Memory B cell (primary cell): ENCODE data around the gene DCAKD.

Experiments used
- ATAC-seq: fragments of 150-1000 bp; cut with Tn5 transposase; 2 replicates; pipeline ENCODE4 v1.10.0; 2021; ENCODE audit warnings: low read depth, mild to moderate bottlenecking, moderate library complexity
- DNase-seq, 2 donors: peaks; one replicate each; pipeline ENCODE4 v3.0.0; 2022; ENCODE audit warnings: low spot score in 2 of 2
- H3K27ac Mint-ChIP-seq: one replicate; pipeline ENCODE4 v1.8.0; 2022; ENCODE audit warnings: mild to moderate bottlenecking, moderate library complexity, mixed read lengths
- H3K27me3 Mint-ChIP-seq: one replicate; pipeline ENCODE4 v1.8.0; 2022; ENCODE audit warnings: mixed read lengths
- H3K36me3 Mint-ChIP-seq: one replicate; pipeline ENCODE4 v1.8.0; 2022; ENCODE audit warnings: mild to moderate bottlenecking, mixed read lengths
- H3K4me1 Mint-ChIP-seq: one replicate; pipeline ENCODE4 v1.8.0; 2022; ENCODE audit warnings: mixed read lengths
- H3K4me3 Mint-ChIP-seq: one replicate; pipeline ENCODE4 v1.8.0; 2022; ENCODE audit warnings: mild to moderate bottlenecking, moderate library complexity, mixed read lengths
- H3K9me3 Mint-ChIP-seq: one replicate; pipeline ENCODE4 v1.8.0; 2022; ENCODE audit warnings: mixed read lengths

The DCAKD gene

GRCh38 chr17:45086865-45087503 lies 35.6 kb upstream of the DCAKD start:
- Mint-ChIP-seq H3K4me3 (no peak overlapping the region), H3K36me3 (peaks cover 31% of the 10 kb centered on the region), H3K9me3 (no peaks in the 10 kb centered on the region), H3K27ac (no peak overlapping the region), H3K27me3 (no peaks in the 10 kb centered on the region), H3K4me1 (peaks cover 3% of the 10 kb centered on the region)
- DNase-seq (no peak), ATAC-seq (no peak)

- Mint-ChIP-seq H3K4me1 (peaks cover 3% of the 10 kb centered on the region), H3K27ac (no peak overlapping the region), H3K36me3 (peaks cover 34% of the 10 kb centered on the region), H3K4me3 (no peak overlapping the region), H3K27me3 (no peaks in the 10 kb centered on the region), H3K9me3 (no peaks in the 10 kb centered on the region)
- DNase-seq: no peak
- no peak for ATAC-seq
Measured at GRCh38 chr17:45086391-45086790, 35.0 kb upstream of the DCAKD start.

GRCh38 chr17:45081047-45081703 lies 29.7 kb upstream of the DCAKD start:
- Mint-ChIP-seq H3K27me3 (no peaks in the 10 kb centered on the region), H3K9me3 (no peaks in the 10 kb centered on the region), H3K4me3 (no peak overlapping the region), H3K4me1 (peaks cover 10% of the 10 kb centered on the region), H3K27ac (no peak overlapping the region), H3K36me3 (peaks cover 16% of the 10 kb centered on the region)
- DNase-seq (no peak), ATAC-seq (no peak)

GRCh38 chr17:45077643-45078042 lies 26.2 kb upstream of the DCAKD start:
- no peak overlapping the region for H3K4me3 Mint-ChIP-seq
- peaks cover 19% of the 10 kb centered on the region for H3K36me3 Mint-ChIP-seq
- H3K4me1 Mint-ChIP-seq: peaks cover 14% of the 10 kb centered on the region
- ATAC-seq (peak; percentile 88), DNase-seq (no peak)
- peak overlapping the region; percentile 76 for H3K27ac Mint-ChIP-seq
- H3K27me3 Mint-ChIP-seq: no peaks in the 10 kb centered on the region
- no peaks in the 10 kb centered on the region for H3K9me3 Mint-ChIP-seq

- no peak overlapping the region for H3K27ac Mint-ChIP-seq
- H3K4me1 Mint-ChIP-seq: peaks cover 14% of the 10 kb centered on the region
- no peak for DNase-seq
- H3K36me3 Mint-ChIP-seq: peaks cover 9% of the 10 kb centered on the region
- H3K9me3 Mint-ChIP-seq: no peaks in the 10 kb centered on the region
- ATAC-seq: no peak
- no peaks in the 10 kb centered on the region for H3K27me3 Mint-ChIP-seq
- no peak overlapping the region for H3K4me3 Mint-ChIP-seq
Measured at GRCh38 chr17:45073414-45074070, 22.1 kb upstream of the DCAKD start.

GRCh38 chr17:45070809-45071208 lies 19.4 kb upstream of the DCAKD start:
- no peak overlapping the region for H3K27ac Mint-ChIP-seq
- peaks cover 9% of the 10 kb centered on the region for H3K36me3 Mint-ChIP-seq
- H3K4me3 Mint-ChIP-seq: no peak overlapping the region
- no peaks in the 10 kb centered on the region for H3K9me3 Mint-ChIP-seq
- H3K4me1 Mint-ChIP-seq: peaks cover 7% of the 10 kb centered on the region
- no peaks in the 10 kb centered on the region for H3K27me3 Mint-ChIP-seq
- ATAC-seq (no peak), DNase-seq (no peak)

- no peak overlapping the region for H3K27ac Mint-ChIP-seq
- no peak overlapping the region for H3K4me3 Mint-ChIP-seq
- peaks cover 7% of the 10 kb centered on the region for H3K4me1 Mint-ChIP-seq
- H3K36me3 Mint-ChIP-seq: peaks cover 9% of the 10 kb centered on the region
- no peaks in the 10 kb centered on the region for H3K27me3 Mint-ChIP-seq
- DNase-seq: no peak
- ATAC-seq: no peak
- no peaks in the 10 kb centered on the region for H3K9me3 Mint-ChIP-seq
Measured at GRCh38 chr17:45070001-45070400, 18.6 kb upstream of the DCAKD start.

GRCh38 chr17:45067637-45068036 lies 16.2 kb upstream of the DCAKD start:
- no peak for ATAC-seq
- H3K4me1 Mint-ChIP-seq: peaks cover 10% of the 10 kb centered on the region
- H3K27ac Mint-ChIP-seq: no peak overlapping the region
- H3K27me3 Mint-ChIP-seq: no peaks in the 10 kb centered on the region
- H3K9me3 Mint-ChIP-seq: no peaks in the 10 kb centered on the region
- DNase-seq: no peak
- H3K36me3 Mint-ChIP-seq: peaks cover 2% of the 10 kb centered on the region
- no peak overlapping the region for H3K4me3 Mint-ChIP-seq

GRCh38 chr17:45063198-45063597 lies 11.8 kb upstream of the DCAKD start:
- Mint-ChIP-seq H3K27ac (peak overlapping the region; percentile 46), H3K4me1 (peaks cover 23% of the 10 kb centered on the region), H3K9me3 (no peaks in the 10 kb centered on the region), H3K36me3 (no peaks in the 10 kb centered on the region), H3K27me3 (no peaks in the 10 kb centered on the region), H3K4me3 (peak overlapping the region; percentile 74)
- ATAC-seq: no peak
- DNase-seq: no peak

GRCh38 chr17:45061606-45062205 lies 10.3 kb upstream of the DCAKD start:
- H3K27me3 Mint-ChIP-seq: no peaks in the 10 kb centered on the region
- H3K4me3 Mint-ChIP-seq: peak overlapping the region; percentile 99
- H3K9me3 Mint-ChIP-seq: no peaks in the 10 kb centered on the region
- no peaks in the 10 kb centered on the region for H3K36me3 Mint-ChIP-seq
- DNase-seq: no peak
- ATAC-seq: no peak
- H3K27ac Mint-ChIP-seq: peak overlapping the region; percentile 95
- peaks cover 20% of the 10 kb centered on the region for H3K4me1 Mint-ChIP-seq

GRCh38 chr17:45060797-45061605 lies 9.6 kb upstream of the DCAKD start, which contains the start of gene NMT1:
NMT1 (plus strand) TSS chr17:45061317; CDS start chr17:45061330, 13 bp downstream.
- ATAC-seq: peak; percentile 85
- Mint-ChIP-seq H3K4me1 (peaks cover 20% of the 10 kb centered on the region), H3K36me3 (no peaks in the 10 kb centered on the region), H3K4me3 (peak within 1 kb of the TSS; percentile 99), H3K27ac (peak within 1 kb of the TSS; percentile 95), H3K9me3 (no peaks in the 10 kb centered on the region), H3K27me3 (no peaks in the 10 kb centered on the region)
- peak; percentile 93 to 94 for DNase-seq

GRCh38 chr17:45060382-45060796 lies 9.0 kb upstream of the DCAKD start:
- peak overlapping the region; percentile 99 for H3K4me3 Mint-ChIP-seq
- no peaks in the 10 kb centered on the region for H3K27me3 Mint-ChIP-seq
- ATAC-seq (no peak), DNase-seq (no peak)
- peak overlapping the region; percentile 95 for H3K27ac Mint-ChIP-seq
- H3K4me1 Mint-ChIP-seq: peaks cover 23% of the 10 kb centered on the region
- H3K36me3 Mint-ChIP-seq: no peaks in the 10 kb centered on the region
- no peaks in the 10 kb centered on the region for H3K9me3 Mint-ChIP-seq

- Mint-ChIP-seq H3K36me3 (no peaks in the 10 kb centered on the region), H3K9me3 (no peaks in the 10 kb centered on the region), H3K4me3 (peak overlapping the region; percentile 70)
Measured at GRCh38 chr17:45052052-45052772, 780 bp upstream of the DCAKD start.

More at GRCh38 chr17:45052052-45052772, 780 bp upstream of the DCAKD start:
- Mint-ChIP-seq H3K27me3 (no peaks in the 10 kb centered on the region), H3K4me1 (peaks cover 19% of the 10 kb centered on the region), H3K27ac (no peak overlapping the region)
- DNase-seq: no peak
- no peak for ATAC-seq
